WERI-Rb-1 (cell line): ENCODE results near the gene CBFA2T3.

Source experiments
- DNase-seq: peaks from one replicate; pipeline ENCODE4 v3.0.0-alpha.2; 2020
- H3K27ac ChIP-seq: fragments of 250-450 bp; sonication (Bioruptor Pico); 2 replicates; pipeline ENCODE4 v1.5.1; 2020; ENCODE audit warnings: mild to moderate bottlenecking, moderate library complexity
- H3K27me3 ChIP-seq: fragments of 250-450 bp; sonication (Bioruptor Pico); 2 replicates; pipeline ENCODE4 v1.5.1; 2021; ENCODE audit warnings: mild to moderate bottlenecking, low read depth, moderate library complexity; ENCODE audit not compliant: insufficient read depth, severe bottlenecking
- H3K36me3 ChIP-seq: fragments of 250-450 bp; sonication (Bioruptor Pico); 2 replicates; pipeline ENCODE4 v1.5.1; 2020; ENCODE audit warnings: mild to moderate bottlenecking, moderate library complexity
- H3K4me3 ChIP-seq: 2 replicates; pipeline ENCODE4 v1.5.1; 2011; ENCODE audit warnings: low read depth, mild to moderate bottlenecking, control low read depth, low read length
- H3K9me3 ChIP-seq: fragments of 250-450 bp; sonication (Bioruptor Pico); 2 replicates; pipeline ENCODE4 v1.5.1; 2021; ENCODE audit warnings: mild to moderate bottlenecking, moderate library complexity; ENCODE audit not compliant: severe bottlenecking
- CTCF ChIP-seq: IDR thresholded peaks from 2 replicates; pipeline ENCODE4 v1.5.1; 2011; ENCODE audit warnings: low read depth, mild to moderate bottlenecking, control low read depth, inconsistent platforms, low read length

The CBFA2T3 gene

GRCh38 chr16:88977018-88977811 is at the start of gene CBFA2T3:
Gene CBFA2T3 (minus strand): TSS chr16:88977207. CDS start chr16:88976807, 400 bp downstream.
- Histone ChIP-seq H3K27me3 (no peaks in the 10 kb centered on the region), H3K36me3 (no peaks in the 10 kb centered on the region), H3K4me3 (no peak within 1 kb of the TSS), H3K9me3 (no peaks in the 10 kb centered on the region), H3K27ac (no peak within 1 kb of the TSS)
- no peak for TF ChIP-seq CTCF
- no peak for DNase-seq

GRCh38 chr16:89026121-89026612 is 49.2 kb upstream of the CBFA2T3 start:
- TF ChIP-seq CTCF: no peak
- DNase-seq: no peak
- Histone ChIP-seq H3K4me3 (no peak overlapping the region), H3K36me3 (no peaks in the 10 kb centered on the region), H3K27me3 (no peaks in the 10 kb centered on the region), H3K9me3 (no peaks in the 10 kb centered on the region), H3K27ac (no peak overlapping the region)

GRCh38 chr16:89025636-89026035 is 48.6 kb upstream of the CBFA2T3 start:
- Histone ChIP-seq H3K9me3 (no peaks in the 10 kb centered on the region), H3K27ac (no peak overlapping the region), H3K27me3 (no peaks in the 10 kb centered on the region), H3K4me3 (no peak overlapping the region), H3K36me3 (no peaks in the 10 kb centered on the region)
- no peak for DNase-seq
- no peak for TF ChIP-seq CTCF

- Histone ChIP-seq H3K27ac (no peak overlapping the region), H3K4me3 (no peak overlapping the region), H3K27me3 (no peaks in the 10 kb centered on the region), H3K36me3 (no peaks in the 10 kb centered on the region), H3K9me3 (no peaks in the 10 kb centered on the region)
- TF ChIP-seq CTCF: no peak
- DNase-seq: no peak
Measured at GRCh38 chr16:89024546-89025060, 47.6 kb upstream of the CBFA2T3 start.

GRCh38 chr16:89023621-89024511 is 46.9 kb upstream of the CBFA2T3 start:
- Histone ChIP-seq H3K9me3 (no peaks in the 10 kb centered on the region), H3K27me3 (no peaks in the 10 kb centered on the region), H3K27ac (no peak overlapping the region), H3K36me3 (no peaks in the 10 kb centered on the region), H3K4me3 (no peak overlapping the region)
- no peak for TF ChIP-seq CTCF
- DNase-seq: peak; percentile 13
